ENCODE results near the gene PFKFB4. TPM values are rescaled to one million over a fixed set of nuclear protein-coding genes. Genes with fewer than 3 reads are reported as not detected.

Gene PFKFB4
- total RNA-seq, 4 donors from 2014 or later = 1.6 to 8.8 (median 2.5) TPM

DNA sequence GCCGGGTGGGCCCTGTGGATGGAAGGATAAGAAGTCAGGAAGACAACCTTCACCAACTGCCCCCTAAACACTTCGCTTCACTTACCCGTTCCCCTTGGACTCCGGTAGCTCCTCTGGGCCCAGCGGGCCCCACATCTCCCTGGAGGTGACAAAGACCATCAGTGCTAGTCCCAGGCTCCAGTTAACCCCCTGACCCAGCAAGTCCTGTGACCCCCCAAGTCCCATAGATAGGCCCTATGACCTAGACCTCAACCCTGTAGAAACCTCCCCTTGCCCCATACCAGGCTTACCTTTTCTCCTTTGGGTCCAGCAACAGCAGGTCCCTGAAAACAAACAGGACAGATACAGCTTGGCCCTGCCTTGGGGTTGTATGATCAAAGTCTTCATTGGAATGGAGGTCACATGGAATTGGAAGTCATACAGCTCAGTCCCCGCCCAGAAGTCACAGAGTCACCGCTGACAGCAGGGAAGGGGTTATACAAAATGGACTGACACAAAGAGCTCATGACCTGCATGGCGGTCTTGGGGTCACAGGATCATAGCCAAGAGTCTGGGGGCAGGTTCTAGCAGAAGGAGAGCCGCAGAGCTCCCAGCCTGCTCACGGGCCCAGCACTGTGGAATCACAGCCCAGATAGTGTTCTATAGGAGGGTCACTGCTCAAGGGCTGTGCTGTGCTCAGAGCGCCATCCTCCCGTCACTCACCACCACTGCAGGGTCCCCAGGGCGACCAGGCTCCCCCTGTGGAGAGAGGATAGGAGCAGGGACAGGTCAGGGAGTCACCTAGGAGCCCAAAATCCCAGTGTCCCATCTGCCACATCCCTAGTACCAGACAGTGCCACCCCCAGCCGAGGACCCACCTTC, 25.2 kb upstream of the PFKFB4 start:
- TF ChIP-seq, protein P1, sequence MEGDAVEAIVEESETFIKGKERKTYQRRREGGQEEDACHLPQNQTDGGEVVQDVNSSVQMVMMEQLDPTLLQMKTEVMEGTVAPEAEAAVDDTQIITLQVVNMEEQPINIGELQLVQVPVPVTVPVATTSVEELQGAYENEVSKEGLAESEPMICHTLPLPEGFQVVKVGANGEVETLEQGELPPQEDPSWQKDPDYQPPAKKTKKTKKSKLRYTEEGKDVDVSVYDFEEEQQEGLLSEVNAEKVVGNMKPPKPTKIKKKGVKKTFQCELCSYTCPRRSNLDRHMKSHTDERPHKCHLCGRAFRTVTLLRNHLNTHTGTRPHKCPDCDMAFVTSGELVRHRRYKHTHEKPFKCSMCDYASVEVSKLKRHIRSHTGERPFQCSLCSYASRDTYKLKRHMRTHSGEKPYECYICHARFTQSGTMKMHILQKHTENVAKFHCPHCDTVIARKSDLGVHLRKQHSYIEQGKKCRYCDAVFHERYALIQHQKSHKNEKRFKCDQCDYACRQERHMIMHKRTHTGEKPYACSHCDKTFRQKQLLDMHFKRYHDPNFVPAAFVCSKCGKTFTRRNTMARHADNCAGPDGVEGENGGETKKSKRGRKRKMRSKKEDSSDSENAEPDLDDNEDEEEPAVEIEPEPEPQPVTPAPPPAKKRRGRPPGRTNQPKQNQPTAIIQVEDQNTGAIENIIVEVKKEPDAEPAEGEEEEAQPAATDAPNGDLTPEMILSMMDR (IDR thresholded peaks at IDR 0.05; ENCODE audit: low read depth) = no peak

DNA sequence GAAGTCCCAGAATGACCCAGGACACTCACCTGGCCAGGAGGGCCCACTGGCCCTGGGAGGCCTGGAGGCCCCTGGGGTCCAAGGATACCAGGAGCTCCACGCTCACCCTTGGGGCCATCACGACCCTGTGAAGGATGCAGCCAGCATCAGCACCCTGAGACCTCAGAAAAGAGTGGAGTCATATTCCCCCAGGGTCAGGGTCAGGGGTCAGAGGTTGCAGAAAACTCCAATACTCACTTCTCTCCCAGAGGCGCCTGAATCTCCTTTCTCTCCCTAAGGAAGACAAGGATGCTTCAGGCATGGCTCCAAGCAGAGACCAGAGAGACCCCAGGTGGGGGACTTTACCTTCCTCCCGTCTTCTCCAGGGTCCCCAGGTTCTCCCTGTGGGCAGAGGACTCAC, 20.0 kb upstream of the PFKFB4 start:
- TF ChIP-seq, protein P1 (IDR thresholded peaks at IDR 0.05; ENCODE audit: low read depth) = no peak

DNA sequence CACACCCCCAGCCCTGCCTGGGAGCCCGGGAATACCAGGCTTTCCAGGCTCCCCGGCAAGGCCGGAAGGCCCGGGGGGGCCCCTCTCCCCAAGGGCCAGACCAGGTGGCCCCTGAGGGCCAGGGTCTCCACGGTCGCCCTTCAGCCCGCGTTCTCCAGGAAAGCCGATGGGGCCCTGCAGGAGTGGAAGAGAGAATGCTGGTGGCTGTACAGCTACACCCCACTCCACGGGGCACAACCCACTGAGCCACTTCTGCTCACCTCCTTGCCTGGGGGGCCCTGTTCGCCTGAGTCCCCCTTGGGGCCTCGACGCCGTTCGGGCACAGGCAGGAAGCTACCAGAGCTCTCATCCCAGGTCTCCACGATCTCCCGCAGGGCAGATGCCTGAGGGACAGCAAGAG, 18.8 kb upstream of the PFKFB4 start:
- TF ChIP-seq, protein P1 (IDR thresholded peaks at IDR 0.05; ENCODE audit: low read depth) = no peak

DNA sequence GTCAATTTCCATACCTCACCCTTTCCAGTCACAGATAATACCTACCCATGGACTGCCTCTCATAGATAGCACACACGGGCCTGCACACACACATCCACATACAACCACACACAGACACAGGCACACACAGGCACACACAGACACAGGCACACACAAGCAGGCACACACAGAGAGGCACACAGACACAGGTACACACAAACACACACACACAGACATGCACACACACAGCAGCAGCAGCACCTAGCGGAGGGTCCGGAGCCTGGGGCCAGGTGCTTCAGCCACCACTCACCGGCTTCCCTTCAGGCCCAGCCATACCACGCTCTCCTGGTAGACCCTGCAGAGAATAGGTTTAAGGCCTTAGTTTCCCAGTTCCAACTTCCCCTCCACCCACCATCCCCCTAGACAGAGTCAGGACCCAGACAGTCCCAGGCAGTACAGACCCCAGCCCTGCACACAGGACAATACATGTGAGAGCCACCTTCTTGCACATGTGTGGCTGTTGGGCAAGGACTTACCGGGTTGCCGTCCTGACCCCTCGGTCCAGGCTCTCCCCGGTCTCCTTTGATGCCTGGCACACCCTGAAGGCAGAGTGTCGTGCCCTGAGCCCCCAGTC, 17.5 kb upstream of the PFKFB4 start:
- TF ChIP-seq, protein P1 (IDR thresholded peaks at IDR 0.05; ENCODE audit: low read depth) = no peak

DNA sequence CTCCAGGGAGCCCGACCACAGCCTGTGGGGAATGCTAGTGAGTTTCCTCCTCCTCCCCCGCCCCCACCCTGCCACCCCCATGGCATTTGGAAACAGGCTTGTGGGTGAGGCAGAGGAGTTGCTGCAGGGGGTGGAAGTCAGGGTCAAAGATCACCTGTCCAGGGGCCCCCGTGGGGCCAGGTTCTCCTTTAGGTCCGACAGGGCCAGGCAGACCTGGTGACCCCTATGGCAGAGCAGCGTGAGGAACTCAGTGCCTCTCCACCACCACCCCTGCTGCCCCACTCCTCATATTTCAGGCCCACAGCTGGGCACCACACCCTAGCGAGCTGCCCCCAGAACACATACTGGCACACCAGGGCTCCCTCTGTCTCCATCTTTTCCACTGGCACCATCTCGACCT, 15.9 kb upstream of the PFKFB4 start:
- TF ChIP-seq, protein P1 (IDR thresholded peaks at IDR 0.05; ENCODE audit: low read depth) = no peak

DNA sequence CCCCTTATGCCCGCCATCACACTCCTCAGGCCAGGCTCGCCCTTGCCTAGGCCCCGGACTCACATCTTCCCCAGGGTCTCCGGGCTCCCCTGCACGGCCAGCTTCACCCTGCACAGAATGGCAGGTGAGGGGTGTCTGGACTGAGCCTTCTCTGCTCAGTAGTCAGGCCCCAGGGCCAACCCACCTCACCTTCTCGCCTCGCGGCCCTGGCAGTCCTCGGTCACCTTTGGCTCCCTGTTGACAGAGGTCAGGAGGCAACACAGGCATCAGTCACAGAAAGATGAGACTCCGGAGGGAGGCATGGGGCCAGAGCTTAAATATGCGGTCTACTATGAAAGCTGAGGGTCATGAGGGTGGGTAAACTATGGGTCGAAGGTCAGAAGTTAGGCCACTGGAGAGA, 15.3 kb upstream of the PFKFB4 start:
- TF ChIP-seq, protein P1 (IDR thresholded peaks at IDR 0.05; ENCODE audit: low read depth) = no peak

DNA sequence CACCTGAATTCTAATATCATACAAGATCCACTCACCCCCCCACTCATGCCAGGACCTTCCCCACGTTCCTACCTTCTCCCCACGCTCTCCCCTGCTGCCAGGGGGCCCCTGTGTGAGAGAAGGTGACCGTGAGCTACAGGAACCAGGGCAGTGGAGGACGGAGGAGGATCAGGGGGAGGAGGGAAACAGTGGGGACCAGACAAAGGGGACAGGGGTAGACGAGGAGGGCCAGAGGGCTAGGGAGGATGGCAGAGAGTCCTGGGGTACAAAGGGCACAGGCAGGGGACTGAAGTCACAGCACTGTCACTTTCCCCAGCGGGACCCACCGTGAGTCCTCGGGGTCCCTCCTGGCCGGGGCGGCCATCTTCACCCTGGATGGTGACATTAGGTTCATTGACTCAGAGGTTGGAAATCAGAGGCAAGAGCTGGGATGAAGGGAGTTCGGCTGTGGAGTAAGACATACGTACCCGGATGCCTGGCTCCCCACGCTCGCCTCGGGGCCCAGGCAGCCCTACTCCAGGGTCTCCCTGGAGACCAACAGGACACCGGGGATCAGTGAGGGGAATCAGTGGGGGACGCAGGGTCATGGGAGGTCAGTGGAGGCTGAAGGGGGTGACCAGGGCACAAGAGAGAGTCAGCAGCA, 13.3 kb upstream of the PFKFB4 start:
- TF ChIP-seq, protein P1 (IDR thresholded peaks at IDR 0.05; ENCODE audit: low read depth) = no peak
